SK-N-SH (cell line): ENCODE data around the gene COMMD10.

Source experiments
- EP300 ChIP-seq, 2 experiments: IDR thresholded peaks; 2 replicates each; pipeline versions ENCODE4 v1.4.0 to v1.6.1; 2012; ENCODE audit warnings: borderline replicate concordance in 1 of 2, low read depth in 1 of 2, low read length in 1 of 2
- EZH2phosphoT487 ChIP-seq: fragments of 200-600 bp; sonication (generic); IDR thresholded peaks from 2 replicates; pipeline ENCODE4 v1.6.1; 2017; ENCODE audit warnings: low read depth, mixed run types, mild to moderate bottlenecking, antibody characterized with exemption, moderate library complexity, borderline replicate concordance
- JUND ChIP-seq: IDR thresholded peaks from 2 replicates; pipeline ENCODE4 v1.4.0; 2012
- TAF1 ChIP-seq: IDR thresholded peaks from 2 replicates; pipeline ENCODE4 v1.6.1; 2012; ENCODE audit warnings: low read depth, mild to moderate bottlenecking, low read length, moderate library complexity, borderline replicate concordance
- USF1 ChIP-seq: IDR thresholded peaks from 2 replicates; pipeline ENCODE4 v1.4.0; 2012; ENCODE audit warnings: low read depth, borderline replicate concordance
- TF ChIP-seq, protein P1 (sequence below): fragments of 200-600 bp; sonication (generic); IDR thresholded peaks from 2 replicates; pipeline ENCODE4 v1.6.1; 2017; ENCODE audit warnings: antibody characterized with exemption, mild to moderate bottlenecking, moderate library complexity

- no peak for TF ChIP-seq TAF1
- TF ChIP-seq, protein P1, sequence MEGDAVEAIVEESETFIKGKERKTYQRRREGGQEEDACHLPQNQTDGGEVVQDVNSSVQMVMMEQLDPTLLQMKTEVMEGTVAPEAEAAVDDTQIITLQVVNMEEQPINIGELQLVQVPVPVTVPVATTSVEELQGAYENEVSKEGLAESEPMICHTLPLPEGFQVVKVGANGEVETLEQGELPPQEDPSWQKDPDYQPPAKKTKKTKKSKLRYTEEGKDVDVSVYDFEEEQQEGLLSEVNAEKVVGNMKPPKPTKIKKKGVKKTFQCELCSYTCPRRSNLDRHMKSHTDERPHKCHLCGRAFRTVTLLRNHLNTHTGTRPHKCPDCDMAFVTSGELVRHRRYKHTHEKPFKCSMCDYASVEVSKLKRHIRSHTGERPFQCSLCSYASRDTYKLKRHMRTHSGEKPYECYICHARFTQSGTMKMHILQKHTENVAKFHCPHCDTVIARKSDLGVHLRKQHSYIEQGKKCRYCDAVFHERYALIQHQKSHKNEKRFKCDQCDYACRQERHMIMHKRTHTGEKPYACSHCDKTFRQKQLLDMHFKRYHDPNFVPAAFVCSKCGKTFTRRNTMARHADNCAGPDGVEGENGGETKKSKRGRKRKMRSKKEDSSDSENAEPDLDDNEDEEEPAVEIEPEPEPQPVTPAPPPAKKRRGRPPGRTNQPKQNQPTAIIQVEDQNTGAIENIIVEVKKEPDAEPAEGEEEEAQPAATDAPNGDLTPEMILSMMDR: no peak
- TF ChIP-seq EZH2phosphoT487: no peak
- no peak for TF ChIP-seq EP300 (IDR thresholded peaks at IDR 0.05; ENCODE audit: borderline replicate concordance in 1 of 2, low read depth in 1 of 2, low read length in 1 of 2)
- no peak for TF ChIP-seq USF1
- TF ChIP-seq JUND: no peak
Observed at GRCh38 chr5:116275282-116275681, 190.5 kb downstream of the COMMD10 start.
